H1 (cell line): ENCODE measurements around the gene KRR1.
A peak's percentile ranks its signal among the peaks of the same experiment; 100 is the strongest.

Experiments
- BACH1 ChIP-seq: IDR thresholded peaks from 2 replicates; pipeline ENCODE4 v1.6.1; 2012; ENCODE audit warnings: low read length, improper control_type of control experiment
- CBX8 ChIP-seq: fragments of 300-800, 300-1000 bp; sonication (generic); IDR thresholded peaks from 2 replicates; pipeline ENCODE4 v1.7.1; 2016; ENCODE audit warnings: low read depth, low read length, borderline replicate concordance
- CTCF ChIP-seq, 3 experiments: IDR thresholded peaks; 1 replicate in 2 of 3; 2 replicates in 1 of 3; pipeline versions ENCODE4 v1.5.1 to v1.6.1; 2011; ENCODE audit warnings: low read length in 3 of 3, mild to moderate bottlenecking in 3 of 3, inconsistent platforms in 2 of 3, low read depth in 1 of 3, moderate library complexity in 1 of 3; ENCODE audit not compliant: insufficient read depth in 1 of 3; ENCODE audit errors: control extremely low read depth in 1 of 3
- EP300 ChIP-seq, 2 experiments: IDR thresholded peaks; 1 replicate in 1 of 2; 2 replicates in 1 of 2; pipeline ENCODE4 v1.6.1; 2011 to 2012; ENCODE audit warnings: low read depth in 2 of 2, low read length in 2 of 2, mild to moderate bottlenecking in 2 of 2, borderline replicate concordance in 1 of 2, inconsistent platforms in 1 of 2, moderate library complexity in 1 of 2
- EZH2 ChIP-seq: fragments of 200-600 bp; sonication (generic); IDR thresholded peaks from 2 replicates; pipeline ENCODE4 v1.7.1; 2012; ENCODE audit warnings: low read depth, mild to moderate bottlenecking, moderate library complexity, low read length, inconsistent platforms; ENCODE audit not compliant: severe bottlenecking

- TF ChIP-seq EP300 (IDR thresholded peaks at IDR 0.05; ENCODE audit: borderline replicate concordance in 1 of 2, low read depth in 2 of 2, low read length in 2 of 2) (no peak), EZH2 (no peak), CTCF (IDR thresholded peaks at IDR 0.05; ENCODE audit: control extremely low read depth in 1 of 3, insufficient read depth in 1 of 3, low read depth in 1 of 3, low read length in 3 of 3) (peak in 2 of 3 experiments; percentile 46 to 50; a peak in 2 of 4 replicates), BACH1 (no peak), CBX8 (no peak)
These were observed 15.5 kb upstream of the KRR1 start for GRCh38 chr12:75526655-75527511.
